NCI-H345 treated with DMSO at 0.1 percent for 48 hours (cell line): Measurements from ENCODE around the gene MSTO1.
"Not testable (repeated sequence)": the region's sequence is repeated elsewhere in the genome, so short reads cannot be mapped to it uniquely, and the experiment has no call there.

Source experiments
- DNase-seq: peaks from one replicate; lab custom pipeline; 2025; ENCODE audit not compliant: unreplicated experiment; lab: John Stamatoyannopoulos, UW

The MSTO1 gene

GRCh38 chr1:155610257-155610647, 234 bp downstream of the MSTO1 start:
- not testable (repeated sequence) for DNase-seq

GRCh38 chr1:155613226-155613625, 3.2 kb downstream of the MSTO1 start:
- not testable (repeated sequence) for DNase-seq

- DNase-seq, result no peak
These were observed 12.2 kb downstream of the MSTO1 start for GRCh38 chr1:155622191-155622590.

- DNase-seq, result no peak
These were observed 13.3 kb downstream of the MSTO1 start for GRCh38 chr1:155623357-155623756.

GRCh38 chr1:155626428-155626827, 16.4 kb downstream of the MSTO1 start:
- not testable (repeated sequence) for DNase-seq

GRCh38 chr1:155636397-155637153, 26.6 kb downstream of the MSTO1 start:
- DNase-seq, result no peak

- no peak for DNase-seq
These were observed 30.3 kb downstream of the MSTO1 start for GRCh38 chr1:155640367-155640766.

GRCh38 chr1:155642559-155643180, 32.7 kb downstream of the MSTO1 start:
- not testable (repeated sequence) for DNase-seq

GRCh38 chr1:155643230-155643629, 33.2 kb downstream of the MSTO1 start:
- no peak for DNase-seq

- no peak for DNase-seq
These were observed 35.1 kb downstream of the MSTO1 start for GRCh38 chr1:155645034-155645598.

- no peak for DNase-seq
These were observed 35.6 kb downstream of the MSTO1 start for GRCh38 chr1:155645648-155646047.

GRCh38 chr1:155646307-155646706, 36.3 kb downstream of the MSTO1 start:
- no peak for DNase-seq

- peak; percentile 49 for DNase-seq
These were observed 38.5 kb downstream of the MSTO1 start for GRCh38 chr1:155648207-155649147.

GRCh38 chr1:155649676-155650075, 39.7 kb downstream of the MSTO1 start:
- no peak for DNase-seq

- DNase-seq, result no peak
These were observed 40.3 kb downstream of the MSTO1 start for GRCh38 chr1:155650231-155650757.

- no peak for DNase-seq
These were observed 42.0 kb downstream of the MSTO1 start for GRCh38 chr1:155651861-155652661.

GRCh38 chr1:155652951-155653350, 42.9 kb downstream of the MSTO1 start:
- DNase-seq, result no peak

- no peak for DNase-seq
These were observed 47.4 kb downstream of the MSTO1 start for GRCh38 chr1:155657463-155657862.

- DNase-seq, result not testable (repeated sequence)
These were observed 51.2 kb downstream of the MSTO1 start for GRCh38 chr1:155661239-155661638.
